BJ (cell line): ENCODE measurements around the gene PDZD2. TPM values are rescaled to one million over a fixed set of nuclear protein-coding genes. Genes with fewer than 3 reads are reported as not detected.

Source experiments
- CTCF ChIA-PET: fragments of 350-600 bp; formaldehyde crosslinking; extraction: SDS; loops from one replicate; lab custom pipeline; 2021; ENCODE audit warnings: antibody characterized with exemption, inconsistent platforms; lab: Yijun Ruan, JAX
- POLR2A ChIA-PET: fragments of 300-600 bp; sonication (Branson Sonifier 250); formaldehyde crosslinking; extraction: SDS; loops from one replicate; lab custom pipeline; 2021; ENCODE audit warnings: antibody characterized with exemption; lab: Charles Lee
- DNase-seq: peaks from one replicate; pipeline ENCODE4 v3.0.0-alpha.2; 2011; ENCODE audit warnings: low read depth
- H3K27me3 ChIP-seq: 2 replicates; pipeline ENCODE4 v1.6.0; 2011; ENCODE audit warnings: low read length; ENCODE audit not compliant: control insufficient read depth, insufficient read depth
- H3K36me3 ChIP-seq: 2 replicates; pipeline ENCODE4 v1.5.1; 2011; ENCODE audit warnings: low read length; ENCODE audit not compliant: control insufficient read depth, insufficient read depth
- H3K4me3 ChIP-seq: 2 replicates; pipeline ENCODE4 v1.5.1; 2011; ENCODE audit warnings: low read depth, mild to moderate bottlenecking, control low read depth, low read length
- polyA plus RNA-seq: library from polyadenylated mRNA; depleted of rRNA; stranded (reverse); fragments of >200 nt; gene quantifications from 2 replicates; pipeline ENCODE4 v1.2.3, GENCODE V29; 2011
- TF ChIP-seq, protein P1 (sequence below): IDR thresholded peaks from 2 replicates; pipeline ENCODE4 v1.5.1; 2011; ENCODE audit warnings: low read depth, mild to moderate bottlenecking, control low read depth, inconsistent platforms, low read length, moderate library complexity; ENCODE audit not compliant: insufficient read depth

The PDZD2 gene
- polyA plus RNA-seq, 1 experiment, result 0.06 TPM

DNA sequence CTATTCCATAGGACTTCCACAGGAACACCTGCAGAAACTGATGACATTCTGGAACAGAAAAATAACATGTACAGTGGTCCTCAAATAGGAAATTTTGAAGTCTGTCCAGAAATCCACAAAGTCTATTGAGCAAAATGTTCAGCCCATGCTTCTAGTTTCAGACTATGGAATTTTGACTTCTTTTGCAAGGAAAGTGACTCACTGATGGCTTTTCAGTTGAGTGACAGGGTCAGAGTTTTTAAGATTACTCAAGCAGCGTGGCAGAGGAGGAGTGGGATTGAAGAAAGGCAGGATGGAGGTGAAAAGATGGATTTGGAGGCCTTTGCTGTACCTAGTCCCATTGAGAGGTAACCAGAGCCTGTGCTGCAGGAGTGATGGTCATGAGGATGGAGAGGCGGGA, 383.7 kb downstream of the PDZD2 start:
- DNase-seq, result no peak
- POLR2A ChIA-PET, result no interaction called here
- no peaks in the 10 kb centered on the region; the same call in 1 of the 2 replicates for H3K27me3 ChIP-seq
- H3K4me3 ChIP-seq, result no peak overlapping the region
- CTCF ChIA-PET, result no interaction called here
- no peaks in the 10 kb centered on the region for H3K36me3 ChIP-seq
- TF ChIP-seq, protein P1, sequence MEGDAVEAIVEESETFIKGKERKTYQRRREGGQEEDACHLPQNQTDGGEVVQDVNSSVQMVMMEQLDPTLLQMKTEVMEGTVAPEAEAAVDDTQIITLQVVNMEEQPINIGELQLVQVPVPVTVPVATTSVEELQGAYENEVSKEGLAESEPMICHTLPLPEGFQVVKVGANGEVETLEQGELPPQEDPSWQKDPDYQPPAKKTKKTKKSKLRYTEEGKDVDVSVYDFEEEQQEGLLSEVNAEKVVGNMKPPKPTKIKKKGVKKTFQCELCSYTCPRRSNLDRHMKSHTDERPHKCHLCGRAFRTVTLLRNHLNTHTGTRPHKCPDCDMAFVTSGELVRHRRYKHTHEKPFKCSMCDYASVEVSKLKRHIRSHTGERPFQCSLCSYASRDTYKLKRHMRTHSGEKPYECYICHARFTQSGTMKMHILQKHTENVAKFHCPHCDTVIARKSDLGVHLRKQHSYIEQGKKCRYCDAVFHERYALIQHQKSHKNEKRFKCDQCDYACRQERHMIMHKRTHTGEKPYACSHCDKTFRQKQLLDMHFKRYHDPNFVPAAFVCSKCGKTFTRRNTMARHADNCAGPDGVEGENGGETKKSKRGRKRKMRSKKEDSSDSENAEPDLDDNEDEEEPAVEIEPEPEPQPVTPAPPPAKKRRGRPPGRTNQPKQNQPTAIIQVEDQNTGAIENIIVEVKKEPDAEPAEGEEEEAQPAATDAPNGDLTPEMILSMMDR, result no peak

DNA sequence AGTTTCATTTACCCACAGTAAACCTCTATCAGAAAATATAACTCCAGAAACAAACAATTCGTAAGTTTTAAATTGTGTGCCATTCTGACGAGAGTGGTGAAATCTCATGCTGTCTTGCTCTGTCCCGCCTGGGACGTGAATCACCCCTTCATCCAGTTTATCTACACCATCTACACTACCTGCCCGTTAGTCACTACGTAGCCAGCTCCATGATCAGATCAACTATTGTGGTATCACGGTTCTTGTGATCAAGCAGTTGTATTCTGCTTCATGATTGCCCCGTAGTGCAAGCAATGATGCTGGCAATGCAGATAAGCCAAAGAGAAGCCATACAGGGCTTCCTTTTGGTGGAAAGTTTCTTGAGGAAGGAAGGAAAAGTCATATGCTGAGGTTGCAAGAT, 384.9 kb downstream of the PDZD2 start:
- CTCF ChIA-PET, result no interaction called here

GRCh38 chr5:32024751-32025150, 385.8 kb downstream of the PDZD2 start:
- DNase-seq, result no peak
- POLR2A ChIA-PET, result no interaction called here
- CTCF ChIA-PET, result no interaction called here
- Histone ChIP-seq H3K4me3 (no peak overlapping the region), H3K27me3 (no peaks in the 10 kb centered on the region), H3K36me3 (no peaks in the 10 kb centered on the region)
- TF ChIP-seq, protein P1, result no peak

More for the DNA sequence above, 384.9 kb downstream of the PDZD2 start:
- H3K36me3 ChIP-seq, result no peaks in the 10 kb centered on the region
- TF ChIP-seq, protein P1, result no peak
- H3K27me3 ChIP-seq, result no peaks in the 10 kb centered on the region
- no peak overlapping the region for H3K4me3 ChIP-seq
- POLR2A ChIA-PET, result no interaction called here
- DNase-seq, result no peak

- H3K27me3 ChIP-seq, result no peaks in the 10 kb centered on the region
- H3K4me3 ChIP-seq, result no peak overlapping the region
- POLR2A ChIA-PET, result interaction anchor here (0.9 to 1.4 kb wide), 2 partner anchors 17 to 36 kb away, joined by 3 to 4 read pairs; no protein-coding TSS in a partner anchor
- CTCF ChIA-PET, result interaction anchor here (0.5 to 1.7 kb wide), 5 partner anchors 11 to 49 kb away, joined by 3 to 4 read pairs (median 4); no protein-coding TSS in a partner anchor
- no peak for DNase-seq
- TF ChIP-seq, protein P1, result no peak
- H3K36me3 ChIP-seq, result no peaks in the 10 kb centered on the region
These were observed 388.3 kb downstream of the PDZD2 start for GRCh38 chr5:32027093-32027716.

GRCh38 chr5:32027717-32028458, 389.0 kb downstream of the PDZD2 start:
- Histone ChIP-seq H3K4me3 (no peak overlapping the region), H3K27me3 (no peaks in the 10 kb centered on the region), H3K36me3 (no peaks in the 10 kb centered on the region)
- DNase-seq, result peak; percentile 92
- ChIA-PET POLR2A (interaction anchor here (0.5 to 1.4 kb wide), 4 partner anchors 17 to 108 kb away, joined by 3 to 5 read pairs (median 4); no protein-coding TSS in a partner anchor), CTCF (interaction anchor here (1.1 to 1.7 kb wide), 5 partner anchors 10 to 49 kb away, joined by 3 to 4 read pairs (median 4); no protein-coding TSS in a partner anchor)
- TF ChIP-seq, protein P1, result no peak
